ENCODE data around the gene RSF1. TPM values are rescaled to one million over a fixed set of nuclear protein-coding genes. Genes with fewer than 3 reads are reported as not detected.

The RSF1 gene
- total RNA-seq, 4 donors from 2014 or later = 69.3 to 127 (median 77.0) TPM

DNA sequence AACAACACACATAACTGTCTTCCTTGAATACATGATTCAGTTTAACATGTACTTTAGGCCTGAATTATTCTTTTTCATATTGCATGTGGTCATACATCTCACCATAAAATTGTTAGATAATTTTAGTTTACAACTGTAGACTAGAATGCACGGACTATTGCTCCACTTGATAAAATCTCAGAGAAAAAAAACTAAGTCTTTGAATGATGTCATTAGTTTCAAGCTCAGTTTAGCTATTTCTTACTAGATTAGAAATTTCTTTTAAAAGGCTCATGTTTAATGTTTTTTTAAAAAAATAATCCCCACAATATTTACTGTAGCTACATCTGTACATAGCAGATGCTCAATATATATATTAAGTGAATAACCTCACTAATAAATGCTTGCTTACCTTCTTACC lies 5.1 kb downstream of the RSF1 start:
- Histone ChIP-seq H3K27ac (no peak overlapping the region), H3K4me1 (peaks cover 0 to 47% (median 15%) of the 10 kb centered on the region in 4 donors), H3K27me3 (no peaks in the 10 kb centered on the region), H3K4me3 (no peak overlapping the region), H3K9me3 (peaks cover 0 to 5% (median 0%) of the 10 kb centered on the region in 4 donors), H3K36me3 (peaks cover 0 to 13% (median 0%) of the 10 kb centered on the region in 3 donors)
- no peak for TF ChIP-seq CTCF (IDR thresholded peaks at IDR 0.05)
- no peak for TF ChIP-seq EP300 (IDR thresholded peaks at IDR 0.05)
- no peak for TF ChIP-seq POLR2A (IDR thresholded peaks at IDR 0.05)
- WGBS, 2 donors = 88 to 94% methylated on average over 1 of the region's 1 CpG
- DNase-seq (ENCODE audit: low spot score in 2 of 2) = no peak

DNA sequence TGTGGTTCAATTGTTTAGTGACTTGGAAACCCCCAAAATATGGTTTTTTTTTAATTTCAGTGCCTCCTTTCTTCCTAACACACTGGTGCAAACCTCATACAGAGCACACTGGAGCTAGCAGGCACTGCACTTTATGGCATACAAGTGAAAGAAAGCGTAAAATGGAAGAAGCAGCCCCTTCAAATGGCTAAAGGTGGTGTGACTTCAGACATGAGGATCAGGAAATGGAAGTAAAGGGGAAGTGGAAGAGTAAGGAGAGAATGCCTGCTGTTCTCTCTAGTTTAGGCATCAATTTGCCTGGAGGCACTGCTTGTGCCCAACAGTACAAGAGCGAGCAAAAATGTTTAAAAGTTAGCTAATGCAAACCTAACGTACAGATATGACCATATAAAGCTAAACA lies 5.7 kb downstream of the RSF1 start:
- H3K9me3 ChIP-seq = peaks cover 0 to 5% (median 0%) of the 10 kb centered on the region in 4 donors
- no peaks in the 10 kb centered on the region for H3K27me3 ChIP-seq
- no peak overlapping the region for H3K4me3 ChIP-seq
- no peak overlapping the region for H3K27ac ChIP-seq
- 94 to 97% methylated on average over 3 of the region's 3 CpGs for WGBS, 2 donors
- DNase-seq (ENCODE audit: low spot score in 2 of 2) = no peak
- TF ChIP-seq EP300 (IDR thresholded peaks at IDR 0.05) = no peak
- no peak for TF ChIP-seq CTCF (IDR thresholded peaks at IDR 0.05)
- no peak for TF ChIP-seq POLR2A (IDR thresholded peaks at IDR 0.05)
- H3K36me3 ChIP-seq = peaks cover 0 to 13% (median 0%) of the 10 kb centered on the region in 3 donors
- H3K4me1 ChIP-seq = peaks cover 0 to 48% (median 15%) of the 10 kb centered on the region in 4 donors

DNA sequence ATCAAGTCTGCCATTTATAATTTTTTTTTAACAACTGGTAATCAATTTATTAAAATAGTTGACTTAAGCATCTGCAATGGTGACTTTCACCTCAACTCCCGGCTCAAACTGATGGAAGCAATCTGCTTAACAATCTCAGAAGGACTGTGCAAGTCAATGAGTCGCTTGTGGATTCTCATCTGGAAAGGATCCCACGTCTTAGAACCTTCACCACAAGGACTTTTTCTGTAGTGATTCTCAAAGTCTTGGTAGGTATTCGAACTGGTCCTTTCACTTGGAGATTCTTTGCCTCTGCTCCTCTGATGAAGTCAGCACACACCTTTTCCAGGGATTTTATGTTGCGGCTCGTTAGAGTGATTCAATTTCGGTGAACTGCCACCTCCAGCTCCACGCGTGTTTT lies 7.3 kb downstream of the RSF1 start:
- TF ChIP-seq EP300 (IDR thresholded peaks at IDR 0.05) (no peak), CTCF (IDR thresholded peaks at IDR 0.05) (no peak), POLR2A (IDR thresholded peaks at IDR 0.05) (no peak)
- Histone ChIP-seq H3K9me3 (peaks cover 0 to 5% (median 0%) of the 10 kb centered on the region in 4 donors), H3K36me3 (peaks cover 0 to 13% (median 0%) of the 10 kb centered on the region in 3 donors), H3K4me1 (peaks cover 0 to 37% (median 6%) of the 10 kb centered on the region in 4 donors), H3K27ac (no peak overlapping the region), H3K4me3 (no peak overlapping the region), H3K27me3 (no peaks in the 10 kb centered on the region)
- DNase-seq (ENCODE audit: low spot score in 2 of 2) = no peak
- WGBS, 2 donors = 91 to 94% methylated on average over 9 of the region's 9 CpGs

DNA sequence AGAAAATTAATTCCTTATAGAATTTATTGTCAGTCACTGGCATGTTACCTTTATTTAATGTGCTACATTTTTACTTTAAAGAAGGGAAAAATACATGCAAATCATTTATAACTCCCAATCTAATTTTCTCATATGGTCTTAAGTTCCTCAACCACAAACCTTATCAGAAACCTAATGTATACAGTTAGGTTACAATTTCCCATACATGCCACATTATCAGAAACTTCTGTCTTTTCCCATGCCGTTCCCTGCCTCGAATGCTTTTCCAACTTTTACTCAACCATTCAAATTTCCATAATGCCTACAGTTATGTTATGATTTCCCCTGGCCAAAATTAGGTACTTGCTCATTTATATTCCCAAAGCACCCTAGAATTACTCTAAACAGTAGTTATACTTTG lies 13.5 kb downstream of the RSF1 start:
- Histone ChIP-seq H3K9me3 (no peaks in the 10 kb centered on the region), H3K27ac (no peak overlapping the region), H3K36me3 (no peaks in the 10 kb centered on the region), H3K27me3 (no peaks in the 10 kb centered on the region), H3K4me1 (peaks cover 0 to 29% (median 2%) of the 10 kb centered on the region in 4 donors), H3K4me3 (no peak overlapping the region)
- 89 to 94% methylated on average over 2 of the region's 2 CpGs for WGBS, 2 donors
- TF ChIP-seq CTCF (IDR thresholded peaks at IDR 0.05) = no peak
- no peak for TF ChIP-seq POLR2A (IDR thresholded peaks at IDR 0.05)
- no peak for TF ChIP-seq EP300 (IDR thresholded peaks at IDR 0.05)
- no peak for DNase-seq (ENCODE audit: low spot score in 2 of 2)

DNA sequence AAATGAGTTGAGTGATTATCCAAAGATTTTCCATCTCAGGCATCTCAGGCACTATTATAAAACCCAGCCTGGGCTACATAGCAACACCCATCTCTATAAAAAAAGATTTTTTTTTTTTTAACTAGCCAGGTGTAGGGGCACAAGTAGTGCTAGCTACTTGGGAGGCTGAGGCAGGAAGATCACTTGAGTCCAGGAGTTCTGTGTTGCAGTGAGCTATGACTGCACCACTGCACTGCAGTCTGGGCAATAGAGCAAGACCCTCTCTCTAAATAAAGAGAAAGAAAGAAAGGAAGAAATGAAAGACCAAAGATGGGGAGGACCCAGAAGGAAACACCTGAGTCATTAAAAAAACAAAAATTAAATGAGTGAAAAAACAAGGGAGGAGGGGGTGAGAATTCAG lies 14.1 kb downstream of the RSF1 start:
- Histone ChIP-seq H3K36me3 (no peaks in the 10 kb centered on the region), H3K27ac (no peak overlapping the region), H3K27me3 (no peaks in the 10 kb centered on the region), H3K4me3 (no peak overlapping the region), H3K4me1 (peaks cover 0 to 30% (median 2%) of the 10 kb centered on the region in 4 donors), H3K9me3 (no peaks in the 10 kb centered on the region)
- no peak for DNase-seq (ENCODE audit: low spot score in 2 of 2)
- TF ChIP-seq POLR2A (IDR thresholded peaks at IDR 0.05) = no peak
- TF ChIP-seq CTCF (IDR thresholded peaks at IDR 0.05) = no peak
- TF ChIP-seq EP300 (IDR thresholded peaks at IDR 0.05) = no peak
